ENCODE results near the gene FMN2.
A peak's percentile ranks its signal among the peaks of the same experiment; 100 is the strongest.

- TF ChIP-seq CTCF (IDR thresholded peaks at IDR 0.05) (peak; percentile 41), ZFX (IDR thresholded peaks at IDR 0.05; ENCODE audit: borderline replicate concordance) (no peak)
These were observed 99.3 kb downstream of the FMN2 start for GRCh38 chr1:240190881-240191401.
